Thymus (tissue), 11 donors: ENCODE measurements around the gene CSNK1G3. TPM values are rescaled to one million over a fixed set of nuclear protein-coding genes. Genes with fewer than 3 reads are reported as not detected.

Experiments used
- DNase-seq, 9 donors: peaks; one replicate each; pipeline ENCODE4 v3.0.0-alpha.2; 2013; ENCODE audit warnings: low spot score in 9 of 9, low read depth in 6 of 9, missing footprints in 1 of 9
- H3K27ac ChIP-seq, 2 donors: one replicate each; pipeline ENCODE4 v1.5.1; 2013; ENCODE audit warnings: control low read depth in 1 of 2, low read depth in 1 of 2, low read length in 1 of 2, mild to moderate bottlenecking in 1 of 2, moderate library complexity in 1 of 2
- H3K27me3 ChIP-seq, 2 donors: one replicate each; pipeline ENCODE4 v1.5.1; 2013; ENCODE audit warnings: low read length in 1 of 2; ENCODE audit not compliant: control insufficient read depth in 2 of 2, insufficient read depth in 1 of 2
- H3K36me3 ChIP-seq, 2 donors: one replicate each; pipeline ENCODE4 v1.5.1; 2013; ENCODE audit warnings: low read length in 1 of 2, mild to moderate bottlenecking in 1 of 2, moderate library complexity in 1 of 2; ENCODE audit not compliant: control insufficient read depth in 2 of 2, insufficient read depth in 2 of 2
- H3K4me1 ChIP-seq, 2 donors: one replicate each; pipeline ENCODE4 v1.5.1; 2013; ENCODE audit warnings: low read length in 2 of 2; ENCODE audit not compliant: control insufficient read depth in 2 of 2, insufficient read depth in 2 of 2
- H3K4me3 ChIP-seq, 2 donors: one replicate each; pipeline ENCODE4 v1.5.1; 2013; ENCODE audit warnings: low read length in 2 of 2, control low read depth in 1 of 2, mild to moderate bottlenecking in 1 of 2
- H3K9me3 ChIP-seq, 2 donors: one replicate each; pipeline ENCODE4 v1.5.1; 2013; ENCODE audit warnings: low read length in 1 of 2, mild to moderate bottlenecking in 1 of 2; ENCODE audit not compliant: control insufficient read depth in 2 of 2, insufficient read depth in 1 of 2
- WGBS: extraction: QIAGEN DNeasy Blood & Tissue Kit; methylation state at CpG from one replicate; pipeline ENCODE4 v1.1.7; 2013; 5-methylcytosine and 5-hydroxymethylcytosine counted together
- polyA plus RNA-seq: library from polyadenylated mRNA; stranded (reverse); fragments of 200-250 nt; gene quantifications from one replicate; pipeline ENCODE4 v1.2.3, GENCODE V29; 2013
- total RNA-seq: library from RNA; stranded (reverse); fragments of 120-200 nt; gene quantifications from one replicate; pipeline ENCODE4 v1.2.4, GENCODE V29; 2013
- donor health status: healthy.

CSNK1G3 gene
- total and polyA plus RNA-seq, 2 donors: 18.9 to 69.7 TPM

DNA sequence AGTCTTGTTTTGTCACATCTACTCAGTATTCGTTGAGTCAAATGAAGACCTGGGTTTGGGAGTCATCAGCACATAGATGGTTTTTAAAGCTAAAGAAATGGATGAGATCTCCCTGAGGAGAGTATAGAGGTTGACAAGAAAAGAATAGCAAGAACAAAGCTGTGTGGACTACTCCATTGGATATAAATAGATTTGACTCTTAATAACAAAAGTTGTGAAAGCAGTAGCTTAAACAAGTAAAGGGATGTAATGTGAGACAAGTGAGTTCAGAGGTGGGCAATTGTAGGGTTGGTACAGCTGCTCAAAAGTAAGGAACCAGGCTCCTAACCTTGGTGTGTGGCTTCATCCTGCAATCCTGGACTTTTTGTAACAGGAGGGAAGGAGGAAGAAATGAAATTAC is 49.3 kb downstream of the CSNK1G3 start:
- WGBS: 99% methylated on average over 1 of the region's 1 CpG
- no peaks in the 10 kb centered on the region for H3K9me3 ChIP-seq

DNA sequence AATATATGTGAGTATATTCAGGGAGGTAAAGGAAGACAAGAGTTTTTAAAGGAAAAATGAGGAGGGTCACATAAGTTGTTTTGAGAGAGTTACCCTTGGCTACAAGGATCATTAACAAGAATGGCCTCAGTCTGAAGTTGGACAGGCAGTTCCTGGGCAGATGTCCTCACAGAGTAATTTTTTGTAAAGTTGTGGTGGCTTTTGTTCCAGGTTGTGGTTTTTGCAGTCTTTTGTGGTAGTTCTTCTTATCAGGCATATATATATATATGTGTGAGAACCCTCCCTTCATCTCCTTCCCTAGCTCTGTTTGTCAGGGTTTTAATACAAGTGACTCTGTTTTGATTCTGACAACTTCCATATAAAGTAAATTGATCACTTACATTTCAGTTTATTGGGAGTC is 60.0 kb downstream of the CSNK1G3 start:
- Histone ChIP-seq H3K9me3 (no peaks in the 10 kb centered on the region), H3K27ac (no peak overlapping the region), H3K4me1 (no peaks in the 10 kb centered on the region), H3K4me3 (no peak overlapping the region), H3K27me3 (no peaks in the 10 kb centered on the region), H3K36me3 (peaks cover 4 to 7% of the 10 kb centered on the region in 2 donors)
- DNase-seq: no peak

More for the DNA sequence above, 49.3 kb downstream of the CSNK1G3 start:
- Histone ChIP-seq H3K4me3 (no peak overlapping the region), H3K27me3 (no peaks in the 10 kb centered on the region), H3K36me3 (no peaks in the 10 kb centered on the region), H3K27ac (no peak overlapping the region), H3K4me1 (no peaks in the 10 kb centered on the region)
- no peak for DNase-seq

- Histone ChIP-seq H3K36me3 (peaks cover 4 to 10% of the 10 kb centered on the region in 2 donors), H3K9me3 (no peaks in the 10 kb centered on the region), H3K27ac (no peak overlapping the region), H3K4me3 (no peak overlapping the region), H3K27me3 (no peaks in the 10 kb centered on the region), H3K4me1 (no peaks in the 10 kb centered on the region)
- no peak for DNase-seq
Observed at GRCh38 chr5:123578390-123578789, 66.4 kb downstream of the CSNK1G3 start.

- 98% methylated on average over 3 of the region's 3 CpGs for WGBS
- no peaks in the 10 kb centered on the region for H3K4me1 ChIP-seq
Observed at GRCh38 chr5:123579410-123579809, 67.4 kb downstream of the CSNK1G3 start.

DNA sequence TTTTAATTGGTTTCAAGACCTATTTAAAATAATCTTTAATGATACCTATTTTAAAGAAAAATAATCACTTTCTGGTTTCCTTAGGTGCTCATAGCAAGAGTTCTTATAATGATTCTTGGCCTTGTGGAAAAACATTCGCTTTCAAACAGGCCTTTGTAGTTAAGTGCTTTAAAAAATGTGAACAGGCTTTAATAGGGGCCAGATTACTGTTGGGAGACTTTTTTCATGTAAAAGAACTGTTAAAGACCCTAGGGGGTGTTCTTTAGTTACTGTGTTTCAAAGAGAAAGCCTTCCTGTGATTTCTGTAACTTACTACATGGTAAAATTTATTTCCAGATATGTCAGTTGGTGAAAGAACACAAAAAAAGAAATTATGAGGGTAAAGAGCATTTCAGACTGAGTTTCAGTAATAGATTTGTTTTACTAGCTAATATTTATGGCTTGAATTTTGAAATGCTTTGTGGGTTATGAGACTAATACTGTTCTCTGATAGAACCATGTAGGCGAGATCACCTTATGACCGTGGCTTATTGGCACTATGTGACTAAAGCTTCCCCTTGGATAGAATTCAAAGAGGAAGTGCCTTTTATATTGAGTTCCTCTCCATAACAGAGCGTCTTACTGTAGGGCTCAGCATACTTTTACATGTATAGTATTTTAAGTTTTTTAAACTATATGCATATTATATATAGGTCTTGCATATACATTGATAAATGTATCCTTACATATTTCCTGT is 70.7 kb downstream of the CSNK1G3 start:
- DNase-seq: no peak
- H3K4me1 ChIP-seq: no peaks in the 10 kb centered on the region
- no peak overlapping the region for H3K4me3 ChIP-seq
- H3K27ac ChIP-seq: no peak overlapping the region
- no peaks in the 10 kb centered on the region for H3K36me3 ChIP-seq
- no peaks in the 10 kb centered on the region for H3K9me3 ChIP-seq
- 91% methylated on average over 4 of the region's 4 CpGs for WGBS
- H3K27me3 ChIP-seq: no peaks in the 10 kb centered on the region

More at GRCh38 chr5:123579410-123579809, 67.4 kb downstream of the CSNK1G3 start:
- H3K27ac ChIP-seq: no peak overlapping the region
- H3K36me3 ChIP-seq: peaks cover 3 to 10% of the 10 kb centered on the region in 2 donors
- DNase-seq: no peak
- no peaks in the 10 kb centered on the region for H3K27me3 ChIP-seq
- no peaks in the 10 kb centered on the region for H3K9me3 ChIP-seq
- H3K4me3 ChIP-seq: no peak overlapping the region

DNA sequence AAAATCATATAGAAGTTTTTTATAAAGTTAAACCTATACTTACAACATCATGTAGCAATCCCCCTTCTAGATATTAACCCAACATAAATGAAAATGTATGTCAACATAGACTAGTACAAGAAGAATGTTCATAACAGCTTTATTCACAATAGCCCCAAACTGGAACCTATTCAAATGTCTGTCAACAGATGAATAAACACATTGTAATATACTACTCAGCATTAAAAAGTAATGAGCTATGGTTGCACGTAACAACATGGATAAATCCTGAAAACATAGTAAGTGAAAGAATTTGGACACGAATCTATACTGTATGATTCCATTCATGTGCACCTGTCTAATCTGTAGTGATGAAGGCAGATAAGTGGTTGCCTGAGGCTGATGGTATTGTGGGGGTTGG is 73.9 kb downstream of the CSNK1G3 start:
- DNase-seq: no peak
- Histone ChIP-seq H3K9me3 (no peaks in the 10 kb centered on the region), H3K27me3 (no peaks in the 10 kb centered on the region), H3K36me3 (no peaks in the 10 kb centered on the region), H3K4me1 (no peaks in the 10 kb centered on the region), H3K4me3 (no peak overlapping the region), H3K27ac (no peak overlapping the region)
- over 99% methylated on average over 2 of the region's 2 CpGs for WGBS

- no peak overlapping the region for H3K4me3 ChIP-seq
- H3K4me1 ChIP-seq: no peaks in the 10 kb centered on the region
- H3K36me3 ChIP-seq: peaks cover 0 to 8% of the 10 kb centered on the region in 2 donors
- no peak for DNase-seq
- no peaks in the 10 kb centered on the region for H3K9me3 ChIP-seq
- H3K27me3 ChIP-seq: no peaks in the 10 kb centered on the region
- H3K27ac ChIP-seq: no peak overlapping the region
Observed at GRCh38 chr5:123594434-123594833, 82.5 kb downstream of the CSNK1G3 start.

DNA sequence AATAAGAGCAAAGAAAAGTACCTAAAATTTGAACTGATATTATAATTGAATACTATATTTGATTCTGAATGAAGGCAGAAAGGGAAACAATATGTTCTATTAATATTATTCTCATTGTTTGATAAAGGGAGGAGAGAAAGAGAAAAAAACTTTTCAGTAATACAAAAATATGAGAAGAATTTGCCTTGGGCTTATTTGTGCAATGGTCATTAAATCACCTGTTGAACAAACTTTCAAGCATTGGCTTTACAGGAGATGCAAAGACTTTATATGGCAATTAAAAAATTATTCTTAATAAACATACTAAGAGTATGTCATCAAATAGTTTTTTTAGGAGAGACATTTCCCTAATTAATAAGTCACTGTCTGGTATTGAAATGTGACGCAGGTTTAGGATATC is 85.0 kb downstream of the CSNK1G3 start:
- Histone ChIP-seq H3K27ac (no peak overlapping the region), H3K36me3 (peaks cover 0 to 3% of the 10 kb centered on the region in 2 donors), H3K4me3 (no peak overlapping the region), H3K27me3 (no peaks in the 10 kb centered on the region), H3K4me1 (no peaks in the 10 kb centered on the region), H3K9me3 (no peaks in the 10 kb centered on the region)
- DNase-seq: no peak
- WGBS: 95% methylated on average over 1 of the region's 1 CpG

GRCh38 chr5:123598028-123598689 is 86.2 kb downstream of the CSNK1G3 start:
- WGBS: 98% methylated on average over 5 of the region's 5 CpGs
- Histone ChIP-seq H3K27me3 (no peaks in the 10 kb centered on the region), H3K27ac (no peak overlapping the region), H3K36me3 (peaks cover 0 to 8% of the 10 kb centered on the region in 2 donors), H3K4me1 (no peaks in the 10 kb centered on the region), H3K9me3 (no peaks in the 10 kb centered on the region), H3K4me3 (no peak overlapping the region)
- no peak for DNase-seq
